Activated naive CD4-positive, alpha-beta T cell treated with anti-CD3 and anti-CD28 coated beads, Interleukin-2, amount 50 U/mL, for 16 hours (primary cell): ENCODE results near the gene GALK2.
"Not testable (repeated sequence)": the region's sequence is repeated elsewhere in the genome, so short reads cannot be mapped to it uniquely, and the experiment has no call there.

Source experiments
- DNase-seq: peaks from one replicate; pipeline ENCODE4 v3.0.0-alpha.2; 2020

GALK2 gene

DNA sequence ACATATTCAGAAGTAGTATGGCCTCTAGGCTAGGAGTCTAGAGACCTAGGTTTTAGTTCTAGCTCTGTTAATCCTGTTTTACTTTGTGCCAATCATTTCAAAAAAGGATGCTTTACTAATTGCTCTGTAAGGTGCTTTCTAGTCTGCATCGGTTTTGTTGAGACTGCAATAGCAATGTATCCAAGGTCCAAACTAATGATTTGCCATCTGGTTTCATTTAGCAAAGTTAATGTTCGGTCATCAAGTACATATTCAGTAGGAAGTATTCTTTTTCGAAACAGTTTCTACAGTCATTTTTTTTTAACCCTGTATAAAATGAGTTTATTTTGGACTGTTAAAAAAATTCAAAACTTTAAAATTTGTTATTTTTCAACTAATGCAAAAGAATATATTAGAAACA lies 2.0 kb upstream of the GALK2 start:
- DNase-seq: no peak

DNA sequence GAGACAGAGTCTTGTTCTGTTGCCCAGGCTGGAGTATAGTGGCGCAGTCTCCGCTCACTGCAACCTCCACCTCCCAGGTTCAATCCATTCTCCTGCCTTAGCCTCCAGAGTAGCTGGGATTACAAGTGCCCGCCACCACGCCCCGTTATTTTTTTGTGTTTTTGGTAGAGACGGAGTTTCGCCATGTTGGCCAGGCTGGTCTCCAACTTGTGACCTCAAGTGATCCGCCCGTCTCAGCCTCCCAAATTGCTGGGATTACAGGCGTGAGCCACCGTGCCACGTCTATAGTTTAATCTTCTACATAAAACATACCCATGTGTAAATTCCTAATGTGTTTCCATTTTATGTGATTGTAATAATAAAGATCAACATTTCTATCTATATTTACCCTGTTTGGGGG lies 1.7 kb downstream of the GALK2 start:
- no peak for DNase-seq

DNA sequence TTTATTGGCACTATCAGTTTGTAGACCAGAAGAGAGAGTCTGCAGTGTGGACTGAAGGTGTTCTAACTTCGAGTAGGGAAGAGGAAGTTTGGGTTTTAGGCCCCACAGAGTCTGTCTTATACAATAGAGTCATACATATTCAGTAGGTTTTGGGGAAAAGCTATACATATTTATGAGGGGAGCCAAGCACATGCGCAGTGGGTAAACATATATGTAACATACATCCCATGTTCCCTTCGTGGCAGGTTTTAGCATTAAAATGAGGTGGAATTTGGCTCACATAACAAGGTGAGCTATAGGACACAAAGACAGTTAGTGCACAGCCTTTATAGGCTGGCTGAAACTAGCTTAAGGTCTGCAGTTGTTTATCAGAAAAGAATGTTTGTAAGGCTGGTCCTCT lies 4.9 kb downstream of the GALK2 start:
- DNase-seq: no peak

DNA sequence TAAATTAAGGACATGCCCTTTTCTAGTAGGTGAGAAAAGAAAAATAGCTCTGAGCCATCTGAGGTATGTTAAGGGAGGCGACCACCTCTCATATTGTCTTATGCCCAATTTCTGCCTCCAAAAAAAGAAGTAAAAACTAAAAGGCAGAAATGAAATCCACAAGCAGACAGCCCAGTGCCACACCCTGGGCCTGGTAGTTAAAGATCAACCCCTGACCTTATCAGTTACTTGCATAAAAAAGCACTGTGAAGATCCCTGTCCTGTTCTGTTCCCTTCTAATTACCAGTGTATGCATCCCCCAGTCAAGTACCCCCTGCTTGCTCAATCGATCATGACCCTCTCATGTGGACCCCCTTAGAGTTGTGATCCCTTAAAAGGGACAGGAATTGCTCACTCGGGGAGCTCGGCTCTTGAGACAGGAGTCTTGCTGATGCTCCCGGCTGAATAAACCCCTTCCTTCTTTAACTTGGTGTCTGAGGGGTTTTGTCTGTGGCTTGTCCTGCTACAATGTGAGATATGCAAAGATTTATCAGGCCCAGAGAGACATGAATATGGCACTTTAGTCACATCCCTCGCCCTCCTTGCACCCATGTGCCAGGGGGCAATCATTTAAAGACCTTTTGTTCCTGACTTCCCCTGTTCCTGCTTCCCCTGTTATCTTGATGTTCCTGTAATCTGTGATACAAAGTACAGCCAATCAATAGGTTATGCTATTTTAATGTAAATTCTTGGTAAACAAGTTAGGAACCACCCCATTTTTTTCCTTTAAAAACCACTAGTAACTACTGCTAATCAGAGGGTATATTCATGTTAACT lies 5.7 kb downstream of the GALK2 start:
- DNase-seq: not testable (repeated sequence)

DNA sequence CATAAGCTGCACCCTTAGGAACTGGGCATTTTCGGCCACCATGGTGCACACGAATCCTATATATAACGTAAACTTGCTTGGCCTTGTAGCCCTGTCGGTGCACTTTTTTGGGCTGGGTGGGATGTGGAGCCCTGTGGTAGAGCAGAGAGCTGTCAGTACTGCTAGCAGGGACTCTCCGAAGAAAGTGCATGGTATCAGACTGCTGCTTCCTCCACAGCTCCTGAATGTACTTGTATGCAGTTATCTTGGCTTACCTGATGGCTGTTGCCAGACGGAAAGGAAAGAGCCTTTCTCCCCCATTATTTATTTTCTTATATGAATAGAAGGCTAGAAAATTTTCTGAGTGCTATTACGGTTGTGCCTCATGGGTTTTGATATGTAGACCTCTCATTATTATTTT lies 8.4 kb downstream of the GALK2 start:
- no peak for DNase-seq

DNA sequence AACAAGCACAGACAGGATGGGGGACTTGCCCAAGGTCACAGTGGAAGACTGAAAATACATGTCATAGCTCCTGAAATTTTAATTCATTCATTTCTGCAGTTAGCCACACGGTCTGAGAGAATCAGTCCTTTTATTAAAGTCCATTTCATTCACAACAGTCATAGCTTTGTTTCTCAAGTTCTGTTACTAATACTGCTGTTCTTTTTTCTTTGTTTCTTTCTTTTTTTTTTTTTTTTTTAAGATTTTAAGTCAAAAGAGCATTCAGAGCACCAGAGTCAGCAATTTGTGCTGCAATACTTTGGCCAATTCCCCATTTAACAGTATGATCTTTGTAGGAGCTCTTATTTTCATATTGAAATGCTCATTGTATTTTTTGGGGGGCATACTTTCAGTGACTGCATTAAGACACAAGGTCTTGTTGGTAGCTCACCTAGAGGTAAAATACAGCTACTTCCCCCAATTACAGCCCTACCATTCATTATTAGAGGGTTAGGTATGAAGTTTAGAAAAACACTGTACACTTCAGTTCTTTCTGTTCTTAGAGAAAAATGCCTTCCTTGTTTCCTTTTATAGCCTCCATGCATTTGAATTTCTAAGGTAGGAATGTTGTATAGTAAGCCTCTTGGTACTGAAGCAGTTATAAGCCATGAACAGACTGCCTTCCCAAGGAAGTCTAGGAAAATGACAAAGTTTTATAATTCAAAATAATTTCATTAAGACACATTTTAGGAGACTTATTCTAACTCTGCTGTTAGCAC lies 9.6 kb downstream of the GALK2 start:
- no peak for DNase-seq

DNA sequence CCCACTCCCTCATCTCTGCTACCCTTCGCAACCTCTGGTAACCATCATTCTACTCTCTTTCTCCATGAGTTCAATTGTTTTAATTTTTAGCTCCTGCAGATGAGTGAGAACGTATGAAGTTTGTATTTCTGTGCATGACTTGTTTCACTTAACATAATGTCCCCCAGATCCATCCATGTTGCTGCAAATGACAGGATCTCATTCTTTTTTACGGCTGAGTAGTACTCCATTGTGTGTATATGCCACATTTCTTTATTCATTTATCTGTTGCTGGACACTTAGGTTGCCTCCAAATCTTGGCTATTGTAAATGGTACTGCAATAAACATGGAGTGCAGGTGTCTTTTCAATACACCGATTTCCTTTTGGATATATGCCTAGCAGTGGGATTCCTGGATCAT lies 12.1 kb downstream of the GALK2 start:
- DNase-seq: no peak

DNA sequence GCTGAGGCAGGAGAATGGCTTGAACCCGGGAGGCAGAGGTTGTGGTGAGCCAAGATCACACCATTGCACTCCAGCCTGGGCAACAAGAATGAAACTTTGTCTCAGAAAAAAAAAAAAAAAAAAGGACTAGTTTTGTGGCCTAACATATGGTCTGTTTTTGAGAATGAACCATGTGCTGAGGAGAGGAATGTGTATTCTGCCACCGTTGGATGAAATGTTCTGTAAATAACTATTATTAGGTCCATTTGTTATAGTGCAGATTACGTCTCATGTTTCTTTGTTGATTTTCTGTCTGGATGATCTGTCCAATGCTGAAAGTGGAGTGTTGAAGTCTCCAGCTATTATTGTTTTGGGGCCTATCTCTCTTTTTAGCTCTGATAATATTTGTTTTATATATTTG lies 13.7 kb downstream of the GALK2 start:
- DNase-seq: not testable (repeated sequence)

DNA sequence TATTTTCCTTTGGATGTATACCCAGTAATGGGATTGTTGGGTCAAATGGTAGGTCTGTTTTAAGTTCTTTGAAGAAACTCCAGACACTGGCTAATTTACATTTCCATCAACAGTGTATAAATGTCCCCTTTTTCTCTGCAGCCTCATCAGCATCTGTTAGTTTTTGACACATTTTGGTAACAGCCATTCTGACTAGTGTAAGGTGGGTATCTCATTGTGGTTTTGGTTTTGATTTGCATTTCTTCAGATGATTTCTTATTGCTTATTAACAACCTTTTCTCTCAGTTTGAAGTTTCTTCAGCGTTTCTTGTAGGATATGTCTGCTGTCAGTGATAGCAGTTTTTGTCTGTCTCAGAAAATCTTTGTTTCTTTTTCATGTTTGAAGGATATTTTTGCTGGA lies 15.4 kb downstream of the GALK2 start:
- no peak for DNase-seq

DNA sequence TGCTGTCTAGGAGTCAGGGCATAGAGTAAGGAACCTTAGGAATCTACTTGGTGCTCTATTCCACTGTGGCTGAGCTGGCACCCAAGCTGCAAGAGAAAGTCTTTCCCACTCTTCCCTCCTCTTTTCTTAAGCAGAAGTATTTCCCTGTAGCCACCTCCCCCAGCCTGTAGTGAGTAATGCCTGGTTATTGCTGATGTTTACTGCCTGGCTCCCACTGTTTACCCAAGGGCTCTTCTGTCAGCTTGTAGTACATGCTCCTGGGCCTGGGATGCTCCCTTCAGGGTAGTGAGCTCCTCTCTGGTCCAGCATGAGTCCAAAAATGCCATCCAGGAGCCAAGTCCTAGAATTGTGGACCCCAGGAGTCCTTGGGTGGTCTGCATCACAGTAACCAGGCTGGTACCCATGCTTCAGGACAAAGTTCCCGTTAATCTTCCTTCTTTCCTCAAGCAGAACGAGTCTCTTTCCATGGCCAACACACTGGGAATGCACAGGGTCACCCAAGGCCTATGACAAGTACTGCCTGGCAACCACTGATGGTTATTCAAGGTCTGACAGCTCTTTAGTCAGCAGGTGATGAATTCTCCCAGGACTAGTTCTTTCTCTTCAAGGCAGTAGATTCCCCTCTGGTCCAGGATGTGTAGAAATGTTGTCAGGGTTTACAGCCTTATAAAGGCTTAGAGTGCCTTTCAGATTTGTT lies 17.6 kb downstream of the GALK2 start:
- DNase-seq: no peak

DNA sequence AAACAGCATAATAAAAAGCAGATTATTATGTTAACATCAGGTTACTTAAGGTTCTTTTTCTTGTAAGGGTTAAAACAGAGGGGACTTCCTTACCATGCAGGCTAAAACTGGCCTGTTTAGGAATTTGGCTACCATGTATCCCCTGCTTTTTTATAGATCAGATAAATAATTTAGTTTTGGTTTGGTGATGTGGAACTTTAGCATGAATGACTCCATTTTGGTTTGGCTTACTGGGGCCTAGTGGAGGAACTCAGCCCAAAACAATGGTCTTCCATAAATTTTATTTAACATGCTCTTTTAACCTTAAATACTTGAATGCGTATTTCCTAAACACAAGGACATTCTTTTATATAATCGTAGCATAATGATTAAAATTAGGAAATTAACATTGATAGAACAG lies 18.9 kb downstream of the GALK2 start:
- DNase-seq: no peak

DNA sequence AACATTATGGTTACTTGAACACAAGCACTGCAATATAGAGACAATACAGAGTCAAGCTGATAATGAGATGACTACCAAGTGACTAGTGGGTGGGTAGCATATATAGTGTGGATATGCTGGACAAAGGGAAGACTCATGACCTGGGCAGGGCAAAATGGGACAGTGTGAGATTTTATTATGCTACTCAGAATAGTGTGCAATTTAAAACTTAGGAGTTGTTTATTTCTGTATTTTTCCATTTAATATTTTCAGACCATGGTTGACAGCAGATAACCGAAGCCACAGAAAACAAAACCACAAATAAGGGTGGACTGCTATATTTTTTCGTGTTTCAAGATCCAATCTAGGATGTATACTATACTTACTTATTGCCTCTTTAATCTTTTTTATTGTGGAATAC lies 19.6 kb downstream of the GALK2 start:
- DNase-seq: no peak

DNA sequence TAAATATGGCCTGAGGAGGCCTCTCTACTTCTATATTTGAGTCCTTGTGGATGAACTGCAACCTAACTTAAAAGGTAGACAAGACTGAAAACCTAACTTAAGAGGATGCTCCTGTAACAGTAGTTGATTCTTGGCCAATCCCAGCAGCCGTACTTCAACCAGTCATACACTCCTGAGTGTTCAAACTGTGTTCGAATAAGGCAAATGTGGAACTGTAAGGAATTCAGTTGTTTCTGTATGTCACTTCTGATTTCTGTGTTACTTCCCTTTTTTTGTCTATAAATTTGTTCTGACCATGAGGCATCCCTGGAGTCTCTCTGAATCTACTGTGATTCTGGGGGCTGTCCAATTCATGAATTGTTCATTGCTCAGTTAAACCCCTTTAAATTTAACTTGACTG lies 20.5 kb downstream of the GALK2 start:
- DNase-seq: no peak

DNA sequence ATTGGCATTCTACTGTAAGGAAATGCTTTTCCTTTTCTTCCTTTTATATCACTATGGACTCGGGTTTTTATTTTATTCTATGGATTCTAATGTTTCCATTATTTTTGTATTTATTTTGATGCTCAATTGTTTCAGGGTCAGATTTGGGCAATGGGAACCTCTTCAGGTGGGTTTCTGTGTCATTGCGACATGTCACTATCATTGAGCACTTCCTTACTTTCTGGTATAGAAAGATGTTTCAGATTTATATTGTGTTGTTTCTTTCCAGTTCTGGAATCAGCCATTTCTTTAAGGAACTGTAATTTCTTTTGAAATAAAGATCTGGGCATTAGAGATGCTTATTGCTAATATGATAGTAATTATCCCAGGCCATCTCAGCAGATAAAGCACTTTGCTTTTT lies 21.8 kb downstream of the GALK2 start:
- DNase-seq: no peak

DNA sequence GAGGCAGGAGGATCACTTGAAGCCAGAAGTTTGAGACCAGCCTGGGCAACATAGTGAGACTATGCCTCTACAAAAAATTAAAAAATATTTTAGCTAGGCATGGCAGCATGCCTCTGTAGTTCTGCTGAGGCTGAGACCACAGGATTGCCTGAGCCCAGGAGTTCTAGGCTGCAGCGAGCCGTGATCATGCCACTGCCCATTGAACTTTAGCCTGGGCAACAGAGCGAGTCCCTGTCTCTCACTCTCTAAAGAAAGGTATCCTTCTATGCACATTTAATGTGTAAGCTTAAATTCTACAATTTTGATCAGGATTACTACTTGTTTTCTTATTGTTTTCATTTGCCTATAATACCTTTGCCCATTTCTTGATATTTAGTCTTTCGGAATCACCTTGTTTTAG lies 26.8 kb downstream of the GALK2 start:
- DNase-seq: no peak

DNA sequence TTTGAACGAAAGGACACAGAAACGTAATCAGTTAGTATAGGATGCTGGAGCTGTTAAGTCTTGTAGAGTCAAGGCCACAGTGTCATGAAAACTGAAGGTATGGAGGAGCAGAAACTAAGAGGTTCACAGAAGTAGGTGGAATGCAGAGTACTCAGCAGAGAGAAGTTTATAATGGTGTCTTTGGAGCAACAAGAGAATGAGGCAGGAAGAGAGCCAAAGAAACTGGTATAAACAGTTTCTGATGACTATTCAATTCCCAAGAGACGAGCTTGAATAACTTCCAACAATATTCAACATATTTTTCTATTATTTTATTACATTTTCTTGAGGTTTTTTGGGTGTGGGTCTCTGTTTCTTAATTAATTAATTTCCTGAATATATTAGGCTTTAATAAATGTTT lies 29.6 kb downstream of the GALK2 start:
- no peak for DNase-seq

DNA sequence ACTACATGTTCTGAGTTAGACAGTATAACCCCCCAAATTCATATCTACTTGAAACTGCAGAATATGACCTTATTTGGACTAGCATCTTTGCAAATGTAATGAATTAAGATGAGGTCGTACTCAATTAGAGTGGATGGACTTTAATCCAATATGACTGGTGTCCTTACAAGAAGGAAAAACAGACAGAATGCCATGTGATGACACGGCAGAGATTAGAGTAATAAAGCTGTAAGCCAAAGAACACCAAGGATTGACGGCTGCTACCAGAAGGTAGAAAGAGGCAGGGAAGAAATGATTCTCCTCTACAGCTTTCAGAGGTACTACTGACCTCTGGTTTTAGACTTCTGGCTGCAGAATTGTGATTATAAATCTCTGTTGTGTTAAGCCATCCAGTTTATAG lies 30.3 kb downstream of the GALK2 start:
- DNase-seq: no peak

DNA sequence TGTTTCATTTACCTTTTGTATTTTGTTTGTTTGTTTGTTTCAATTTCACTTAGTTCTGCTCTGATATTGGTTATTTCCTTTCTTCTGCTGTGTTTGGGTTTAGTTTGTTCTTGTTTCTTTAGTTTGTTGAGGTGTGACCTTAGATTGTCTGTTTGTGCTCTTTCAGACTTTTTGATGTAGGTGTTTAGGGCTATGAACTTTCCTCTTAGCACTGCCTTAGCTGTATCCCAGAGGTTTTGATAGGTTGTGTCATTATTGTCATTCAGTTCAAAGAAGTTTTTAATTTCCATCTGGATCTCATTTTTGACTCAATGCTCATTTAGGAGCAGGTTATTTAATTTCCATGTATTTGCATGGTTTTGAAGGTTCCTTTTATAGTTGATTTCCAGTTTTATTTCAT lies 38.1 kb downstream of the GALK2 start:
- DNase-seq: not testable (repeated sequence)

DNA sequence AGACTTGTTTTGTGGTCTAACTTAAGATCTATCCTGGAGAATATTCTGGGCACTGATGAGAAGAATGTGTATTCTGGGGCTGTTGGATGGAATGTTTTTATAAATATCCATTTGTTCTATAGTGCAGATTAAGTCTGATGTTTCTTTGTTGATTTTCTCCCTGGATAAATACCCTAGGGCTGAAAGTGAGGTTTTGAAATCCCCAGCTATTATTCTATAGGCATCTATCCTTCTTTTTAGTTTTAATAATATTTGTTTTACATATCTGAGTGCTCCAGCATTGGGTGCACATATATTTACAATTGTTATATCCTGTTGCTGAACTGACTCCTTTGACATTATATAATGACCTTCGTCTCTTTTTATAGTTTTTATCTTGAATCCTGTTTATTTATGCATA lies 42.9 kb downstream of the GALK2 start:
- DNase-seq: no peak

DNA sequence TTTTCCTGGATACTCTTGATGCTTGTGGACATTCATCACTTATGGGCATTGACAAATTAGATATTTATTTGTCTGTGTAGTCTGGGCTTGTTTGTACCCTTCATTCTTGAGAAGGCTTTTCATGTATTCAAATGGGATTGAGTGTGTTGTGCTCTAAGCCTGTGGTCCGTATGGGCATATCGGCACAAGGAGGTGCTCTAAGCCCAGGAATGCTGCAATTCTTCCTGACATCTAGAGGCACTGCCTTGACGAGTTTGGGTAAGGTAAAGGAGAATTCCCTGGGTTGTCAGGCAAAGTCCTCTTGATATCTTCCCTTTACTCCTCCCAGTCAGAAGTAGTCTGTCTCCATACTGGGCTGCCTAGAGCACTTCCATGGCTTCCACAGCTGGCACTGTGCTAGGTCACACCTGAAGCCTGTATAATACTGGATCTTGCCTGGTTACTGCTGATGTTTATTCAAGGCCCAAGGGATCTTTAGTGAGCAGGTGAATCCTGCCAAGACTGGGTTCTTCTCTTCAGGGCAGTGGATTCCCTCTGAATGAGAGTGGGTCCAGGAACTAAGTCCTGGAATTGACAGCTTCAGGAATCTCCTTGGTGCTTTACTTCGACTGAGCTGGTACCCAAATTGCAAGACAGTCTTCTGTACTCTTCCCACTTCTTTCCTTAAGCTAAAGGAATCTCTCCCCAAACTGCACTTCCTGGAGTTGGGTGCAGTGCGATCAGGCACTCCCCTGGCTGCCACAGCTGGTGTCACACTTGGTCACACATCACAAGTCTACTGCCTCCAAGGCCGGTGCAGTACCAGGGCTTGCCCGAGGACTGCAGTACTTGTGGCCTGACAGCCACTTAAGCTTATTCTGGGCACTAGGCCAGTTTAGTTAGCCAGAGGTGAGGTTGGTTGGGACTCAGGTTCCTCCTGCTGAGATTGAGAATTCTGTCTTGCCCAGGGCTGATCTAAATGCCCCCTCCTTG lies 46.0 kb downstream of the GALK2 start:
- DNase-seq: no peak

DNA sequence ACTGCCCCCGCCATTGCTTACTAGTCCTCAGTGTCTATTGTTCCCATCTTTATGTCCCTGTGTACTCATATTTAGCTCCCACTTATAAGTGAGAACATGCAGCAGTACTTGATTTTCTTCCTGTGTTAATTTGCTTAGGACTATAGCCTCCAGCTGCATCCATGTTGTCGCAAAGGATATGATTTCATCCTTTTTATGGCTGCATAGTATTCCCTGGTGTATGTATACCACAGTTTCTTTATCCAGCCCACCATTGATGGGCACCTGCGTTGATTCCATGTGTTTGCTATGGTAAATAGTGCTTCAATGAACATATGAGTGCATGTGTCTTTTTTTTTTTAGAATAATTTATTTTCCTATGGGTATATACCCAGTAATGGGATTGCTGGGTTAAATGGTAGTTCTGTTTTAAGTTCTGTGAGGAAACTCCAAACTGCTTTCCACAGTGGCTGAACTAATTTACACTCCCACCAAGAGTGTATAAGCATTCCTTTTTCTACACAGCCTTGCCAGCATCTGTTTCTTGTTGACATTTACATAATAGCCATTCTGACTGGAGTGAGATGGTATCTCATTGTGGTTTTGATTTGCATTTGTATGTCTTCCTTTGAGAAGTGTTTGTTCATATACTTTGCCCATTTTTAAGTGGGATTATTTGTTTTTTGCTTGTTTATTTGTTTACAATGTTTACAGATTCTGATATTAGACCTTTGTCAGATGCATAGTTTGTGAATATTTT lies 53.7 kb downstream of the GALK2 start:
- no peak for DNase-seq
